GM19397 (cell line): Measurements from ENCODE around the gene TMEM132E.
A peak's percentile ranks its signal among the peaks of the same experiment; 100 is the strongest.

Experiments
- ATAC-seq: cut with Tn5 transposase; IDR thresholded peaks from one replicate; pipeline ENCODE4 v1.9.1; 2021; ENCODE audit warnings: mild to moderate bottlenecking, moderate library complexity; ENCODE audit not compliant: unreplicated experiment

The TMEM132E gene

GRCh38 chr17:34628879-34629278, 49.5 kb downstream of the TMEM132E start:
- no peak for ATAC-seq

GRCh38 chr17:34633351-34633750, 54.0 kb downstream of the TMEM132E start:
- ATAC-seq, result no peak

GRCh38 chr17:34633760-34634159, 54.4 kb downstream of the TMEM132E start:
- no peak for ATAC-seq

- no peak for ATAC-seq
Measured at GRCh38 chr17:34634551-34635160, 55.3 kb downstream of the TMEM132E start.

- ATAC-seq, result no peak
Measured at GRCh38 chr17:34635876-34636275, 56.5 kb downstream of the TMEM132E start.

GRCh38 chr17:34637041-34637547, 57.7 kb downstream of the TMEM132E start:
- no peak for ATAC-seq

GRCh38 chr17:34637548-34638525, 58.5 kb downstream of the TMEM132E start:
- peak; percentile 58 for ATAC-seq

GRCh38 chr17:34638526-34639260, 59.3 kb downstream of the TMEM132E start:
- no peak for ATAC-seq

GRCh38 chr17:34639706-34640425, 60.5 kb downstream of the TMEM132E start:
- no peak for ATAC-seq

GRCh38 chr17:34641368-34641767, 62.0 kb downstream of the TMEM132E start:
- no peak for ATAC-seq

- ATAC-seq, result no peak
Measured at GRCh38 chr17:34644941-34645550, 65.7 kb downstream of the TMEM132E start.

GRCh38 chr17:34645594-34645993, 66.2 kb downstream of the TMEM132E start:
- no peak for ATAC-seq

- ATAC-seq, result no peak
Measured at GRCh38 chr17:34647511-34647910, 68.1 kb downstream of the TMEM132E start.

- ATAC-seq, result no peak
Measured at GRCh38 chr17:34650051-34650750, 70.8 kb downstream of the TMEM132E start.

- no peak for ATAC-seq
Measured at GRCh38 chr17:34651402-34651811, 72.0 kb downstream of the TMEM132E start.

GRCh38 chr17:34652021-34652555, 72.7 kb downstream of the TMEM132E start:
- ATAC-seq, result no peak

GRCh38 chr17:34653511-34653910, 74.1 kb downstream of the TMEM132E start:
- no peak for ATAC-seq

- ATAC-seq, result no peak
Measured at GRCh38 chr17:34654276-34654880, 75.0 kb downstream of the TMEM132E start.

- ATAC-seq, result no peak
Measured at GRCh38 chr17:34654881-34655276, 75.5 kb downstream of the TMEM132E start.
